ENCODE measurements around the gene ANKRD26.

DNA sequence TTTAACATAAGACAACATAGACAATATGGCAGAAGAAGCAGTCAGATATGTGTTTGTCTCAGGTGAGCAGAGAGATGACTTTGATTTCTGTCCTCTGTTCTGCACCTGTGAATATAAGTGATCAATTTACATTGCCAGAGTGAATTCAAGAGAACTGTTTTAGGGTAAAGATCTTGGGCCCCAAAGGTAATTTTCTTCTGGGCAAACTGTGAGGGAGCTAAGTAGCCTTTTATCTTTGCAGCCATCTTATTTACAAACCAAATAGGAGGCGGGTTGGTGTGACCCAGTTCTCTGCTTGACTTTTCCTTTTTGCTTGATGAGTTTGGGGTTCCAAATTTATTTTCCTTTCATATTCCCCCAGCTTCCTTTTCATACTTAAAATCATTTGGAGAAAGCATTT is 118.2 kb downstream of the ANKRD26 start:
- TF ChIP-seq, protein P1, sequence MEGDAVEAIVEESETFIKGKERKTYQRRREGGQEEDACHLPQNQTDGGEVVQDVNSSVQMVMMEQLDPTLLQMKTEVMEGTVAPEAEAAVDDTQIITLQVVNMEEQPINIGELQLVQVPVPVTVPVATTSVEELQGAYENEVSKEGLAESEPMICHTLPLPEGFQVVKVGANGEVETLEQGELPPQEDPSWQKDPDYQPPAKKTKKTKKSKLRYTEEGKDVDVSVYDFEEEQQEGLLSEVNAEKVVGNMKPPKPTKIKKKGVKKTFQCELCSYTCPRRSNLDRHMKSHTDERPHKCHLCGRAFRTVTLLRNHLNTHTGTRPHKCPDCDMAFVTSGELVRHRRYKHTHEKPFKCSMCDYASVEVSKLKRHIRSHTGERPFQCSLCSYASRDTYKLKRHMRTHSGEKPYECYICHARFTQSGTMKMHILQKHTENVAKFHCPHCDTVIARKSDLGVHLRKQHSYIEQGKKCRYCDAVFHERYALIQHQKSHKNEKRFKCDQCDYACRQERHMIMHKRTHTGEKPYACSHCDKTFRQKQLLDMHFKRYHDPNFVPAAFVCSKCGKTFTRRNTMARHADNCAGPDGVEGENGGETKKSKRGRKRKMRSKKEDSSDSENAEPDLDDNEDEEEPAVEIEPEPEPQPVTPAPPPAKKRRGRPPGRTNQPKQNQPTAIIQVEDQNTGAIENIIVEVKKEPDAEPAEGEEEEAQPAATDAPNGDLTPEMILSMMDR (IDR thresholded peaks at IDR 0.05) = no peak
- TF ChIP-seq RFX5 (IDR thresholded peaks at IDR 0.05; ENCODE audit: low read length) (no peak), RCOR1 (IDR thresholded peaks at IDR 0.05; ENCODE audit: low read length) (no peak), EP300 (IDR thresholded peaks at IDR 0.05; ENCODE audit: borderline replicate concordance in 1 of 2, low read depth in 1 of 2, low read length in 1 of 2) (no peak), RXRA (IDR thresholded peaks at IDR 0.05; ENCODE audit: borderline replicate concordance, low read depth) (no peak), SMC3 (IDR thresholded peaks at IDR 0.05; ENCODE audit: low read depth, low read length) (no peak)

Measured in SK-N-SH (cell line).